Vagina (tissue), 2 donors: ENCODE results near the gene SSR1. TPM values are rescaled to one million over a fixed set of nuclear protein-coding genes. Genes with fewer than 3 reads are reported as not detected.

Experiments
- DNase-seq, 2 donors: peaks; one replicate each; pipeline ENCODE4 v3.0.0-alpha.2; 2017; ENCODE audit errors: extremely low spot score in 2 of 2
- H3K27ac ChIP-seq: fragments of 200-600 bp; sonication (generic); one replicate; pipeline ENCODE4 v1.5.1; 2019
- H3K27me3 ChIP-seq: fragments of 200-600 bp; sonication (generic); one replicate; pipeline ENCODE4 v1.5.1; 2019
- H3K36me3 ChIP-seq, 2 donors: fragments of 200-600 bp; sonication (generic); one replicate each; pipeline ENCODE4 v1.5.1; 2017 to 2019
- H3K4me1 ChIP-seq: fragments of 200-600 bp; sonication (generic); one replicate; pipeline ENCODE4 v1.5.1; 2019
- H3K4me3 ChIP-seq, 2 donors: fragments of 200-600 bp; sonication (generic); 1 replicate in 1 of 2; 2 replicates in 1 of 2; pipeline ENCODE4 v1.5.1; 2016 to 2019
- H3K9me3 ChIP-seq: fragments of 200-600 bp; sonication (generic); one replicate; pipeline ENCODE4 v1.5.1; 2019
- CTCF ChIP-seq, 3 experiments: fragments of 450-650 bp in 2 of 3; fragments of 200-600 bp in 1 of 3; sonication (generic) in 1 of 3; IDR thresholded peaks; one replicate each; pipeline ENCODE4 v1.5.1; 2017 to 2019; ENCODE audit warnings: antibody characterized with exemption in 3 of 3, mild to moderate bottlenecking in 2 of 3, moderate library complexity in 2 of 3
- POLR2A ChIP-seq, 2 donors: fragments of 450-650 bp; IDR thresholded peaks; one replicate each; pipeline ENCODE4 v1.6.1; 2017; ENCODE audit warnings: antibody characterized with exemption in 2 of 2, mild to moderate bottlenecking in 2 of 2, moderate library complexity in 2 of 2
- POLR2AphosphoS5 ChIP-seq, 2 donors: sonication (generic); formaldehyde crosslinking; IDR thresholded peaks; one replicate each; pipeline ENCODE4 v1.9.0; 2017; ENCODE audit warnings: antibody characterized with exemption in 2 of 2, mild to moderate bottlenecking in 2 of 2, low read depth in 1 of 2; ENCODE audit not compliant: insufficient read depth in 1 of 2
- intact Hi-C: fragments of 100-400 bp; cut with DNase I; formaldehyde crosslinking; loops from one replicate; pipeline ENCODE4 v1.15.1; 2023
- total RNA-seq: library from RNA; depleted of rRNA; stranded (reverse); fragments of >200 nt; gene quantifications from one replicate; pipeline ENCODE4 v1.2.3, GENCODE V29; 2016

SSR1 gene
- total RNA-seq, 1 donor from 2014 or later = 48.1 TPM

- TF ChIP-seq POLR2AphosphoS5 (IDR thresholded peaks at IDR 0.05; ENCODE audit: insufficient read depth in 1 of 2, low read depth in 1 of 2) (peak in 1 of 2 donors; percentile 16), CTCF (IDR thresholded peaks at IDR 0.05) (no peak), POLR2A (IDR thresholded peaks at IDR 0.05) (no peak)
- no peaks in the 10 kb centered on the region for H3K4me1 ChIP-seq
- intact Hi-C loops = loop anchor here (1.0 to 10.0 kb wide), 2 partner anchors 505 to 546 kb away; no protein-coding TSS in a partner anchor
- DNase-seq = no peak
- H3K9me3 ChIP-seq = no peaks in the 10 kb centered on the region
- no peak overlapping the region for H3K27ac ChIP-seq
- H3K4me3 ChIP-seq = no peak overlapping the region
- H3K36me3 ChIP-seq = peaks cover 0 to 80% of the 10 kb centered on the region in 2 donors
- H3K27me3 ChIP-seq = no peaks in the 10 kb centered on the region
Measured at GRCh38 chr6:7229376-7230326, 83.3 kb downstream of the SSR1 start.

- Histone ChIP-seq H3K27me3 (no peaks in the 10 kb centered on the region), H3K27ac (no peak overlapping the region), H3K4me1 (no peaks in the 10 kb centered on the region), H3K36me3 (peaks cover 0 to 80% of the 10 kb centered on the region in 2 donors), H3K4me3 (no peak overlapping the region), H3K9me3 (no peaks in the 10 kb centered on the region)
- TF ChIP-seq POLR2A (IDR thresholded peaks at IDR 0.05) (no peak), CTCF (IDR thresholded peaks at IDR 0.05) (no peak), POLR2AphosphoS5 (IDR thresholded peaks at IDR 0.05; ENCODE audit: insufficient read depth in 1 of 2, low read depth in 1 of 2) (no peak)
- intact Hi-C loops = loop anchor here (1.0 kb wide), 1 partner anchor 546 kb away; no protein-coding TSS in a partner anchor
- no peak for DNase-seq
Measured at GRCh38 chr6:7228662-7229375, 84.2 kb downstream of the SSR1 start.

- TF ChIP-seq CTCF (IDR thresholded peaks at IDR 0.05) (no peak), POLR2AphosphoS5 (IDR thresholded peaks at IDR 0.05; ENCODE audit: insufficient read depth in 1 of 2, low read depth in 1 of 2) (no peak), POLR2A (IDR thresholded peaks at IDR 0.05) (no peak)
- H3K36me3 ChIP-seq = peaks cover 0 to 50% of the 10 kb centered on the region in 2 donors
Measured at GRCh38 chr6:7224731-7225130, 88.3 kb downstream of the SSR1 start.

GRCh38 chr6:7222197-7222596, 90.8 kb downstream of the SSR1 start:
- H3K27ac ChIP-seq = no peak overlapping the region
- peaks cover 0 to 35% of the 10 kb centered on the region in 2 donors for H3K36me3 ChIP-seq
- H3K27me3 ChIP-seq = no peaks in the 10 kb centered on the region
- no peaks in the 10 kb centered on the region for H3K9me3 ChIP-seq
- no peak for TF ChIP-seq POLR2A (IDR thresholded peaks at IDR 0.05)
- intact Hi-C loops = no loop called here
- H3K4me1 ChIP-seq = peaks cover 27% of the 10 kb centered on the region
- no peak for DNase-seq
- no peak overlapping the region for H3K4me3 ChIP-seq

More at GRCh38 chr6:7224731-7225130, 88.3 kb downstream of the SSR1 start:
- H3K9me3 ChIP-seq = no peaks in the 10 kb centered on the region
- H3K27ac ChIP-seq = no peak overlapping the region
- H3K27me3 ChIP-seq = no peaks in the 10 kb centered on the region
- DNase-seq = peak in 1 of 2 donors; percentile 84
- H3K4me1 ChIP-seq = peaks cover 7% of the 10 kb centered on the region
- no peak overlapping the region for H3K4me3 ChIP-seq
- intact Hi-C loops = no loop called here

GRCh38 chr6:7219310-7219709, 93.7 kb downstream of the SSR1 start:
- Histone ChIP-seq H3K27ac (peak overlapping the region; percentile 9), H3K4me3 (no peak overlapping the region), H3K27me3 (no peaks in the 10 kb centered on the region), H3K36me3 (peaks cover 0 to 8% of the 10 kb centered on the region in 2 donors), H3K9me3 (no peaks in the 10 kb centered on the region), H3K4me1 (peaks cover 44% of the 10 kb centered on the region)
- TF ChIP-seq CTCF (IDR thresholded peaks at IDR 0.05) (no peak), POLR2AphosphoS5 (IDR thresholded peaks at IDR 0.05; ENCODE audit: insufficient read depth in 1 of 2, low read depth in 1 of 2) (peak in 1 of 2 donors; percentile 21)
- intact Hi-C loops = no loop called here
- no peak for DNase-seq
